ENCODE results near the gene CTNND2. TPM values are rescaled to one million over a fixed set of nuclear protein-coding genes. Genes with fewer than 3 reads are reported as not detected.

The CTNND2 gene
- total and polyA plus RNA-seq, 10 of the 15 experiments (the other 5 are each of a cell fraction or from before 2014, with no cell fraction given): 0.02 to 0.16 (median 0.04) TPM; not detected in 7

DNA sequence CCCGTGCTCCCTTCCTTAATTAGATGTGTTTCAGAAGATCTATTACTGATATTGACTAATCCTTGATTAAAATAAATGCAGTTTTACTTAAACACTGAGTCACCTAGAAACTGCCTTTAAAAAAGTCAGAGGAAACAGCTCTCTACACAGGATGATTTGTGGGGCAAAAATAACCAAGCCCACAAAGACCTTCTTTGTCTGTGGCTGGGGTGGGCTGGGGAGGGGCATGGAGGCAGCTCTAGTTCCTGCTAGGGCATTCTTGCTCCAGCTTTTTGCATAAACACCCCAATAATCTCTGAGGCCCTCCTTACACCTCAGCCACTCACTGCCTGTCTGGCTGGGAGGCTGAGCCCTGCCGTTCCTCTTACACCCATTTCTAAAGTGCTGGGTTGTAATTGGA lies 915.6 kb downstream of the CTNND2 start:
- no peak overlapping the region for H3K4me3 ChIP-seq
- ChIA-PET POLR2A (no interaction called here), RAD21 (ENCODE audit: unreplicated experiment) (interaction anchor here (0.9 to 2.5 kb wide), 7 partner anchors 13 to 291 kb away, joined by 3 to 11 read pairs (median 6); no protein-coding TSS in a partner anchor), CTCF (interaction anchor here (0.6 to 7.4 kb wide), 25 partner anchors 11 to 1035 kb away, joined by 3 to 98 read pairs (median 4); no protein-coding TSS in a partner anchor), SMC1A (ENCODE audit: uncharacterized antibody, unreplicated experiment) (interaction anchor here (0.6 to 3.5 kb wide), 10 partner anchors 11 to 299 kb away, joined by 3 to 22 read pairs (median 4); no protein-coding TSS in a partner anchor)
- intact Hi-C loops (cut with micrococcal nuclease; ENCODE audit: unreplicated experiment): loop anchor here (1.0 to 10.0 kb wide), 4 partner anchors 49 to 726 kb away; no protein-coding TSS in a partner anchor
- H3K27ac ChIP-seq (ENCODE audit: control insufficient read depth, insufficient read depth): no peak overlapping the region
- H3K27me3 ChIP-seq (replicated peaks in 1 of 2; ENCODE audit: control insufficient read depth in 2 of 2, insufficient read depth in 2 of 2, low read length in 1 of 2): peaks cover 0 to 2% of the 10 kb centered on the region in 2 experiments; a peak in 2 of 4 replicates
- H4K20me1 ChIP-seq (ENCODE audit: control insufficient read depth, insufficient read depth): no peaks in the 10 kb centered on the region
- FAIRE-seq: no peak
- in situ Hi-C loops (cut with MboI): no loop called here
- H3K9ac ChIP-seq (ENCODE audit: control insufficient read depth, insufficient read depth, low read length): no peak overlapping the region
- no TSS peak for BruUV-seq (replicated peaks)
- no peaks in the 10 kb centered on the region for H3K4me1 ChIP-seq (ENCODE audit: control insufficient read depth, insufficient read depth, low read length)
- no peaks in the 10 kb centered on the region for H3K79me2 ChIP-seq (ENCODE audit: control insufficient read depth, insufficient read depth, low read length)
- ATAC-seq: peak; percentile 13
- WGBS (ENCODE audit: insufficient coverage, insufficient replicate concordance, low lambda C conversion rate, missing lambda C conversion rate): 0% methylated on average over 2 of the region's 2 CpGs
- no peaks in the 10 kb centered on the region for H3K36me3 ChIP-seq (ENCODE audit: control insufficient read depth in 2 of 2, insufficient read depth in 2 of 2, low read length in 1 of 2)
- DNase-seq (ENCODE audit: low read depth, low spot score): no peak
- no peak overlapping the region for H2AFZ ChIP-seq (ENCODE audit: control insufficient read depth, low read depth, low read length)
- no peaks in the 10 kb centered on the region for H3K9me3 ChIP-seq (replicated peaks; ENCODE audit: control insufficient read depth, insufficient read depth, low read length)
- TF ChIP-seq HDGF (IDR thresholded peaks at IDR 0.05): no peak
- no peak for TF ChIP-seq IRF4 (IDR thresholded peaks at IDR 0.05; ENCODE audit: low read depth, low read length)
- TF ChIP-seq, protein P1, sequence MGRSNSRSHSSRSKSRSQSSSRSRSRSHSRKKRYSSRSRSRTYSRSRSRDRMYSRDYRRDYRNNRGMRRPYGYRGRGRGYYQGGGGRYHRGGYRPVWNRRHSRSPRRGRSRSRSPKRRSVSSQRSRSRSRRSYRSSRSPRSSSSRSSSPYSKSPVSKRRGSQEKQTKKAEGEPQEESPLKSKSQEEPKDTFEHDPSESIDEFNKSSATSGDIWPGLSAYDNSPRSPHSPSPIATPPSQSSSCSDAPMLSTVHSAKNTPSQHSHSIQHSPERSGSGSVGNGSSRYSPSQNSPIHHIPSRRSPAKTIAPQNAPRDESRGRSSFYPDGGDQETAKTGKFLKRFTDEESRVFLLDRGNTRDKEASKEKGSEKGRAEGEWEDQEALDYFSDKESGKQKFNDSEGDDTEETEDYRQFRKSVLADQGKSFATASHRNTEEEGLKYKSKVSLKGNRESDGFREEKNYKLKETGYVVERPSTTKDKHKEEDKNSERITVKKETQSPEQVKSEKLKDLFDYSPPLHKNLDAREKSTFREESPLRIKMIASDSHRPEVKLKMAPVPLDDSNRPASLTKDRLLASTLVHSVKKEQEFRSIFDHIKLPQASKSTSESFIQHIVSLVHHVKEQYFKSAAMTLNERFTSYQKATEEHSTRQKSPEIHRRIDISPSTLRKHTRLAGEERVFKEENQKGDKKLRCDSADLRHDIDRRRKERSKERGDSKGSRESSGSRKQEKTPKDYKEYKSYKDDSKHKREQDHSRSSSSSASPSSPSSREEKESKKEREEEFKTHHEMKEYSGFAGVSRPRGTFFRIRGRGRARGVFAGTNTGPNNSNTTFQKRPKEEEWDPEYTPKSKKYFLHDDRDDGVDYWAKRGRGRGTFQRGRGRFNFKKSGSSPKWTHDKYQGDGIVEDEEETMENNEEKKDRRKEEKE (IDR thresholded peaks at IDR 0.05): no peak
- TF ChIP-seq TBL1XR1 (IDR thresholded peaks at IDR 0.05; ENCODE audit: low read depth, low read length): no peak
- no peak for TF ChIP-seq JUND (IDR thresholded peaks at IDR 0.05; ENCODE audit: low read depth, low read length)
- no peak for TF ChIP-seq ZSCAN29 (IDR thresholded peaks at IDR 0.05)
- TF ChIP-seq ATF7 (IDR thresholded peaks at IDR 0.05; ENCODE audit: low read depth): no peak
- TF ChIP-seq DPF2 (IDR thresholded peaks at IDR 0.05): no peak
- TF ChIP-seq ASH2L (IDR thresholded peaks at IDR 0.05; ENCODE audit: borderline replicate concordance, low read depth): no peak
- TF ChIP-seq MYC (IDR thresholded peaks at IDR 0.05; ENCODE audit: insufficient read depth, insufficient read length, insufficient replicate concordance, low read length, severe bottlenecking): no peak
- no peak for TF ChIP-seq RAD51 (IDR thresholded peaks at IDR 0.05)
- no peak for TF ChIP-seq CHD1 (IDR thresholded peaks at IDR 0.05; ENCODE audit: low read depth, low read length)
- no peak for TF ChIP-seq PML (IDR thresholded peaks at IDR 0.05; ENCODE audit: low read length)
- no peak for TF ChIP-seq PAX5 (IDR thresholded peaks at IDR 0.05; ENCODE audit: borderline replicate concordance, low read depth, low read length)
- no peak for TF ChIP-seq RFX5 (IDR thresholded peaks at IDR 0.05; ENCODE audit: low read depth, low read length)
- no peak for TF ChIP-seq POLR2AphosphoS2 (IDR thresholded peaks at IDR 0.05; ENCODE audit: low read depth, low read length)
- TF ChIP-seq, protein P2, sequence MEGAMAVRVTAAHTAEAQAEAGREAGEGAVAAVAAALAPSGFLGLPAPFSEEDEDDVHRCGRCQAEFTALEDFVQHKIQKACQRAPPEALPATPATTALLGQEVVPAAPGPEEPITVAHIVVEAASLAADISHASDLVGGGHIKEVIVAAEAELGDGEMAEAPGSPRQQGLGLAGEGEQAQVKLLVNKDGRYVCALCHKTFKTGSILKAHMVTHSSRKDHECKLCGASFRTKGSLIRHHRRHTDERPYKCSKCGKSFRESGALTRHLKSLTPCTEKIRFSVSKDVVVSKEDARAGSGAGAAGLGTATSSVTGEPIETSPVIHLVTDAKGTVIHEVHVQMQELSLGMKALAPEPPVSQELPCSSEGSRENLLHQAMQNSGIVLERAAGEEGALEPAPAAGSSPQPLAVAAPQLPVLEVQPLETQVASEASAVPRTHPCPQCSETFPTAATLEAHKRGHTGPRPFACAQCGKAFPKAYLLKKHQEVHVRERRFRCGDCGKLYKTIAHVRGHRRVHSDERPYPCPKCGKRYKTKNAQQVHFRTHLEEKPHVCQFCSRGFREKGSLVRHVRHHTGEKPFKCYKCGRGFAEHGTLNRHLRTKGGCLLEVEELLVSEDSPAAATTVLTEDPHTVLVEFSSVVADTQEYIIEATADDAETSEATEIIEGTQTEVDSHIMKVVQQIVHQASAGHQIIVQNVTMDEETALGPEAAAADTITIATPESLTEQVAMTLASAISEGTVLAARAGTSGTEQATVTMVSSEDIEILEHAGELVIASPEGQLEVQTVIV (IDR thresholded peaks at IDR 0.05; ENCODE audit: borderline replicate concordance, partially characterized antibody): no peak
- H3K4me2 ChIP-seq (ENCODE audit: control insufficient read depth, insufficient read depth): no peak overlapping the region

Data from GM12878 (cell line).